Mononuclear cell (primary cell): ENCODE results near the gene POMP. TPM values are rescaled to one million over a fixed set of nuclear protein-coding genes. Genes with fewer than 3 reads are reported as not detected.
"Not testable (repeated sequence)": the region's sequence is repeated elsewhere in the genome, so short reads cannot be mapped to it uniquely, and the experiment has no call there.

Experiments
- H3K27me3 ChIP-seq: 2 replicates; pipeline ENCODE4 v1.6.0; 2011; ENCODE audit warnings: low read length, control low read depth; ENCODE audit not compliant: insufficient read depth
- H3K4me1 ChIP-seq: 2 replicates; pipeline ENCODE4 v1.5.1; 2011; ENCODE audit warnings: mild to moderate bottlenecking, low read length, control low read depth; ENCODE audit not compliant: insufficient read depth
- H3K4me3 ChIP-seq: 2 replicates; pipeline ENCODE4 v1.5.1; 2011; ENCODE audit warnings: mild to moderate bottlenecking, low read length, moderate library complexity
- H3K9me3 ChIP-seq: 2 replicates; pipeline ENCODE4 v1.5.1; 2011; ENCODE audit warnings: low read depth, mild to moderate bottlenecking, control low read depth, low read length
- total RNA-seq: library from RNA; depleted of rRNA; stranded (reverse); fragments of >200 nt; gene quantifications from one replicate; pipeline ENCODE4 v1.2.3, GENCODE V29; 2012

The POMP gene
- total RNA-seq, 1 donor, result 41.2 TPM

DNA sequence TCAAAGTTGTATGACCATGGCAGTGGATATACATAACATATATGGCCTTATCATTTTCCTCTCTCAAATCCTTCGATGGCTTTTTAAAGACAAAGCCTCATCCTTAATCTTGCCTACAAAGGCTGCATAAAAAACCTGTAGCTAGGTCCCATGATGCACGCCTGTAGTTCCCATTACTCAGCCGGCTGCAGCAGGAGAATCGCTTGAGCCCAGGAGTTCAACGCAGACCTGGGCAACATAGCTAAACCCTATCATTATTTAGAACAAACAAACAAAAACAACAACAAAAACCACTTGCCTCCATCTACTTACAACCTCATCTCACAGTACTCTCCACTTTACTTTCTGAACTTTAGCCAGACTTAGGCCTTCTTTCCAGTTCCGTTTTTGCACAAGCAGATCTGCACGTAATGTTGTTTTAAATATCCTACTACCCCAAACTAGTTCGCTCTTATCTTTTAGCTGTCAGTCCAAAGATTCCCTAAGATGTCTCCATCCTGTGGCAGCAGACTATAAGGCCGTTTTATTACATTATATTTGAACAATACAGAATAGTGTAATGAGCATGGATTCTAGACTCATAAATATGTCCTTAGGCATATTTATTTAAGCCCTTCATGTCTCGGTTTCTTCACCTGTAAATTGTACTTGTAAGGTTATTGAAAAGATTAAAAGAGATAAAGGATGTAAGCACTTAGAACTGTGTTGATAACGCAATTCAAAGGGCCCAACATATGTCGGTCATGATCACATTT is 969 bp upstream of the POMP start:
- no peaks in the 10 kb centered on the region for H3K9me3 ChIP-seq
- peaks cover 37% of the 10 kb centered on the region for H3K4me1 ChIP-seq
- peak overlapping the region; percentile 89 for H3K4me3 ChIP-seq
- no peaks in the 10 kb centered on the region for H3K27me3 ChIP-seq

DNA sequence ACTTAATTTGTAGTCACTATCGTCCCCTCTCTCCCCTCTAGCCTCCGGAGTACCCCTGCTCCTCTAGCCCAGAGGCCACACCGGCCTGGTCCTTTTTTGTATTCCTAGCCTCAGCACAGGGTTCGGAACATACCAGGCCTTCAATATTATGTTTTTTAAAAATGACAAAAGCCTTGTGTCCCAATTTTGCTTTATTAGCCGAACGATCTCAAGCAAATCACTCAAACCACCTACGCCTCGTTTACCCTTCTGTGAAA is 463 bp upstream of the POMP start:
- Histone ChIP-seq H3K27me3 (no peaks in the 10 kb centered on the region), H3K9me3 (no peaks in the 10 kb centered on the region), H3K4me1 (peaks cover 37% of the 10 kb centered on the region), H3K4me3 (peak overlapping the region; percentile 89)

DNA sequence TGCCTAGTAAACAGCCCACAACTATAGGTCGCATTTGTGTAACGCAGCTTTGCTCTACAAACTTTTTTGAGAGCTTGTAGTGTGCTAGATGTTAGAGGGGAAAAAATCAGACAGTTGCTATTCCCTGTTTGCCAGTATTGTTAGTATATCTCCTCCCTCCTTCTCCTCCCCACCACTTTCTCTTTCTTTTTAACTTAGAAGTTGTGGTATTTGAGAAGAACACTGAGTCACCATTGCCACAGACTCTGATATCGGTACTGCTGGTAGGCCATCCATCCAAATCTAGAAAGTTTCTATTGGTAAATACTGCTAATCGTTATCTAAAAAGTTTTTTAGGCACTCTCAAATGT is 666 bp downstream of the POMP start:
- Histone ChIP-seq H3K9me3 (no peaks in the 10 kb centered on the region), H3K4me3 (peak overlapping the region; percentile 89), H3K4me1 (peaks cover 37% of the 10 kb centered on the region), H3K27me3 (no peaks in the 10 kb centered on the region)

DNA sequence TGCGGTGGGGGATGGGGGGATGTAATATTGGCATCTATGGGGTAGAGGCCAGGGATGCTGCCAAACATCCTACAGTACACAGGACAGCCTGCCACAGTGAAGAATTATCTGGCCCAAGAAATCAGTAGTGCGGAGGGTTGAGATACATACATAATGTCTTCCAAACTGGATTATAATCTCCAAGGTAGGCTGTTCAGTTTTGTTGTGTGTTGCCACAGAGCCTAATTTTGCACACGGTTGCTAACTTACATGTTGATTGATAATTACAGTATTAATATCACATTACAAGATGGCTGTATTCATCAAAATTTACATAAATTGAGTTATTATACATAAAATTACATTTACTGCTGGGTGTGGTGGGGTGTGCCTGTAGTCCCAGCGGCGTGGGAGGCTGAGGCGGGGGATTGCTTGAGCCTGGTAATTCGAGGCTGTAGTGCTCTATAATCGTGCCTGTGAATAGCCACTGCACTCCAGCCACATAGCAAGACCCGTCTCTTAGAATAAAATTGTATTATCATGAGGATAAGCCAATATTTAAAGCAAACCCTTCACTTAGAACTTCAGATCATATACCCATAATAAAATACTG is 8.1 kb downstream of the POMP start:
- H3K4me3 ChIP-seq, result no peak overlapping the region
- peaks cover 27% of the 10 kb centered on the region for H3K4me1 ChIP-seq
- no peaks in the 10 kb centered on the region for H3K27me3 ChIP-seq
- H3K9me3 ChIP-seq, result no peaks in the 10 kb centered on the region

DNA sequence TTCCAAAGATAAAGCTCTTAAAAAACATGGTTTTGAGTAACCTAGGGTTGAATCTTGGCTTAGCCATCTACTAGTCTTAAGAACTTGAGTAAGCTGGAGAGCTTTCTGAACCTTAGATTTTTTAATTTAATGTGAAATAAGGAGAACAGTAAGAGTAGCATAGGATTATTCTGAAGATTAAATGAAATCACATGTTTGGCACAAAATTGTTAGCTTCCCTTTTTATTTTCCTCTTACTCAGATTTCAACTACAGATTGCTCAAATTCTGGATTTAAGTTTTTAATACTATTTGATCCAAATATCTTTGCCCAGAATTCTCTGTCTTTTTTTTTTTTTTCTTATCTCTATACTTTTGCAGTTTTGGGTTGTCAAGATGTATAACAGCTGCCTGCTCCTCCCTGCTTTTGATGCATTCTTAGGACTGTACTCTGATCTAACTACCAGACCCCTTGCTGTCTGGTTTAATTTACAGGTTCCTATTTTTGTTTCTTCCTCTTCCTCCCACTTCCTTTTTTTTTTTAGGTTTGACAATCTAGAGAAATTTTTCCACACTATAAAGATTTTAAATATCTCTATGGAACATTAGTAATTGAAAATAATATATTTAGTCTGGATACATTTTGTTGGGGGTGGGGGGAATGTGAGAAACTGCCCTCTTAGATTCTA is 12.3 kb downstream of the POMP start:
- H3K4me3 ChIP-seq, result no peak overlapping the region
- no peaks in the 10 kb centered on the region for H3K27me3 ChIP-seq
- no peaks in the 10 kb centered on the region for H3K9me3 ChIP-seq
- H3K4me1 ChIP-seq, result peaks cover 32% of the 10 kb centered on the region

DNA sequence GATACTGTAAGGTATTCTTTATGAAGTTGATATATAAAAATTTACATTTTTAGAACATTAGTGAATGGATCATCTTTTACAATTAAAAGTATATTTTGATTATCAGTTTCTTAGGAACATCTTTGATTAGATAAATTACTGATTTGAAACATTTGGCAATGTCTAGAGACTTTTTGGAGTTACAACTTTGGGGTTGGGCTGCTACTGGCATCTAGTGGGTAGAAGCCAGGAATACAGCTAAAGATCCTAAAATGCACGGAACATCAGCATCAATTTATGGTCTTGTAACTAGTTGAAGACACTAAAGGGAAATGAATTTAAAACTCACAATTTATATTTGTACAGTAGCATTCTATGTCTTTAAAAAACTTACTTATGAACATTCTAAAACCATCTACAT is 19.9 kb downstream of the POMP start:
- no peak overlapping the region for H3K4me3 ChIP-seq
- H3K9me3 ChIP-seq, result no peaks in the 10 kb centered on the region
- no peaks in the 10 kb centered on the region for H3K4me1 ChIP-seq
- H3K27me3 ChIP-seq, result no peaks in the 10 kb centered on the region

DNA sequence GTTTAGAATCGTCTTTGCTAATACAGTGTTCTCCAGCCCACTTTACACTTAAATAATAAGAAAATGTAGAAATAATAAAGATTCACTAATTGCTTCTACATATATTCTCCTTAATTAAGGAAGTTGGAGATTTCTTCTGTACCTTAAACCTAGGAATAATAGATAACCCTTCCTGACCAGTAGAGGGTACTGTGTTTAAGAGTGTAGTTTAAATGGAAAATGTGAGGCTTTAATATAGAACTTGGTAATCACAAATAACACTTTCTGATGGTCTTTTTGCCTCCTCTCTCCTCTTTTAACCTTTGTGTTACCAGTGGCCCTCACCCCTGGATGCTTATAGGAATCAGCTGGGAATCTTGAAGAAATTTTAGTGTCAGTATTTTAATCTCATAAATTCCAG is 20.7 kb downstream of the POMP start:
- Histone ChIP-seq H3K9me3 (no peaks in the 10 kb centered on the region), H3K4me1 (no peaks in the 10 kb centered on the region), H3K27me3 (no peaks in the 10 kb centered on the region)

DNA sequence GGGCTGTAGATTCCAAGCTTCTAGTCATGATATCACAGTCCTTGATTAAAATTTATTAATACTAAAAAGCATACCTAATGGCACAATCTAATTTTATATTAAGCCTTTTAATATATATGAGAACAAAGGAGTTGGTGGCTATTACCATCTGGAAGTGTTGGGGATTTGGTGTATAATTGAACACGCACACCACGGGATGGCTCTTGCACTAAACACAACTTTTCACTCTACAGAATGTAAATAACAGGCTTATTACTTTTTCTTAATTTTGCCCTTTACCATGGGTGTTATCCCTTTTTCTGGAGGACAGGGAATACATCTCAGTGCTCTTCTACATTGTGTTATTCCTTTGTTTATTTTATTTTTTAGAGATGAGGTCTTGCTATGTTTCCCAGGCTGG is 21.6 kb downstream of the POMP start:
- H3K4me1 ChIP-seq, result no peaks in the 10 kb centered on the region
- no peaks in the 10 kb centered on the region for H3K9me3 ChIP-seq
- no peaks in the 10 kb centered on the region for H3K27me3 ChIP-seq
- H3K4me3 ChIP-seq, result no peak overlapping the region

More for the DNA sequence above, 20.7 kb downstream of the POMP start:
- no peak overlapping the region for H3K4me3 ChIP-seq

DNA sequence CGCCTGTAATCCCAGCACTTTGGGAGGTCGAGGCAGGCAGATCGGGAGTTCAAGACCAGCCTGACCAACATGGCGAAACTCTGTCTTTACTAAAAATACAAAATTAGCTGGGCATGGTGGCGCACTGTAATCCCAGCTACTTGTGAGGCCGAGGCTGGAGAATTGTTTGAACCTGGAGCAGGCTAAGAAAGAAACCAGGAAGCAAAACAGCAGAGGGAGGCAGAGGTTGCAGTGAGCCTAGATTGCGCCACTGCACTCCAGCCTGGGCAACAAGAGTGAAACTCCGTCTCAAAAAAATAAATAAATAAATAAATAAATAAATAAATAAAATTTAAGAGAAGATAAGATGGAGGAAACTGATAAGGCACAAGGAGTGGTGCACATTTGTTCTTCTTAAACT is 24.2 kb downstream of the POMP start:
- H3K27me3 ChIP-seq, H3K4me1 ChIP-seq, H3K4me3 ChIP-seq, H3K9me3 ChIP-seq: not testable (repeated sequence)

DNA sequence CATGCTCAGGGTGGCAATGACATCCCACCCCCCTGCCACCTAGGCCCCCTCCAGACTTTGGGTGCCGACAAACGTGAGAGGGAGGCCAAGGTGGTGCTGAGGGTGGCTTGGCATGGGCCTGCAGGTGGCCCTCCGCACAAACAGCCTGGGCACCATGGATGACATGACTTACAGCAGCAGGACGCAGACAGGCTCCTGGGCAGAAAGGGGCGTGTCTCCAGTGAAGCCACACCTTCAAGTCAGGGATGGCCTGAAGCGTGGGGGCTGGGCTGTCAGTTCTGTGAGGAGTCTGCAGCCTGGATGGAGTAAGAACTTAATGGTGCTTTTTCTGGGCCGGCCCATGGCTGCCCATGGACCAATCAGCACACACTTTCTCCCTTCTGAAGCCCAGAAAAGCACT is 25.3 kb downstream of the POMP start:
- no peaks in the 10 kb centered on the region for H3K27me3 ChIP-seq
- H3K4me3 ChIP-seq, result no peak overlapping the region
- no peaks in the 10 kb centered on the region for H3K9me3 ChIP-seq
- H3K4me1 ChIP-seq, result no peaks in the 10 kb centered on the region

DNA sequence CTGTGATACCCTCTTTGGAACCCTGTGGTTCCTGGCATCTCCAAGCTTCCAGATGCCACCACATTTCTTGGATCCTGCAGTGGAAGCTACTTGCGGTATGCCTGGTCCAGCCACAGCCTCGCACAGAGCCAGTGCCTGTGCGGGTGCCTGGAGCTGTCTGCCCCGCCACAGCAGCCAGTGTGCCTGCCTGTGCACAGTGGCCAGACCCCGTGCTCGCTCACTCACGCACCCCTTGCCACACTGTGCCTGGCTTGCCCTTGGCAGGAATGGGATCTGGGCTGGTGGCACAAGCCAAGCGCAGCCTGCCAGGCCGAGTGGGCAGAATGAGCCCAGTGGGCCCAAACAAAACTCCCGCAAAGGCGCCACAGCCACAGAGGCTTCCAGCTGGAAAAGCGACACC is 26.2 kb downstream of the POMP start:
- no peak overlapping the region for H3K4me3 ChIP-seq

DNA sequence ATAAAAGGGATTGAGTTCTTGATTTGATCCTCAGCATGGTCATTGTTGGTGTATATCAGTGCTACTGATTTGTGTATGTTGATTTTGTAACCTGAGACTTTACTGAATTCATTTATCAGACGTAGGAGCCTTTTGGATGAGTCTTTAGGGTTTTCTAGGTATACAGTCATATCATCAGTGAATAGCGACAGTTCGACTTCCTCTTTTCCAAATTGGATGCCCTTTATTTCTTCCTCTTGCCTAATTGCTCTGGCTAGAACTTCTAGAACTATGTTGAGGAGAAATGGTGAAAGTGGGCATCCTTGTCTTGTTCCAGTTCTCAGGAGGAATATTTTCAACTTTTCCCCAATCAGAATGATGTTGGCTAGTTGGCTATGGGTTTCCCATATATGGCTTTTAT is 27.0 kb downstream of the POMP start:
- Histone ChIP-seq H3K4me3 (no peak overlapping the region), H3K4me1 (no peaks in the 10 kb centered on the region), H3K27me3 (no peaks in the 10 kb centered on the region), H3K9me3 (no peaks in the 10 kb centered on the region)

More for the DNA sequence above, 26.2 kb downstream of the POMP start:
- Histone ChIP-seq H3K27me3 (no peaks in the 10 kb centered on the region), H3K9me3 (no peaks in the 10 kb centered on the region), H3K4me1 (no peaks in the 10 kb centered on the region)

DNA sequence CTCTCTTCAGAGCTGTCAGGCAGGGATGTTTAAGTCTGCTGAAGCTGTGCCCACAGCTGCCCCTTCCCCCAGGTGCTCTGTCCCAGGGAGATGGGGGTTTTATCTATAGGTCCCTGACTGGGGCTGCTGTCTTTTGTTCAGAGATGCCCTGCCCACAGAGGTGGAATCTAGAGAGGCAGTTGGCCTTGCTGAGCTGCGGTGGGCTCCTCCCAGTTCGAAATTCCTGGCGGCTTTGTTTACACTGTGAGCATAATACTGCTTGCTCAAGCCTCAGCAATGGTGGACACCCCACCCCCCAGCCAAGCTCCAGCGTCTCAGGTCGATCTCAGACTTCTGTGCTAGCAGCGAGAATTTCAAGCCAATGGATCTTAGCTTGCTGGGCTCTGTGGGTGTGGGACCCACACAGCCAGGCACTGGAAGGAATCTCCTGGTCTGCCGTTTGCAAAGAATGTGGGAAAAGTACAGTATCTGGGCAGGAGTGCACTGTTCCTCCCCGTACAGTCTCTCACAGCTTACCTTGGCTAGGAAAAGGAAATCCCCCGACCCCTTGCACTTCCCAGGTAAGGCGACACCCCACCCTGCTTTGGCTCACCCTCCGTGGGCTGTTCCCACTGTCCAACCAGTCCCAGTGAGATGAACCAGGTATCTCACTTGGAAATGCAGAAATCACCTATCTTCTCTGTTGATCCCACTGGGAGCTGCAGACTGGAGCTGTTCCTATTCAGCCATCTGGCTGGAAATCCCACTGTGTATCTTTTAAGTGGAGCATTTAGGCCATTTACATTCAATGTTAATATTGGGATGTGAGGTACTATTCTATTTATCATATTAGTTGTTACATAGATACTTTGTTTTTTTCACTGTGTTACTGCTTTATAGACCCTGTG is 34.9 kb downstream of the POMP start:
- not testable (repeated sequence) for H3K4me1 ChIP-seq, H3K4me3 ChIP-seq, H3K27me3 ChIP-seq, H3K9me3 ChIP-seq

DNA sequence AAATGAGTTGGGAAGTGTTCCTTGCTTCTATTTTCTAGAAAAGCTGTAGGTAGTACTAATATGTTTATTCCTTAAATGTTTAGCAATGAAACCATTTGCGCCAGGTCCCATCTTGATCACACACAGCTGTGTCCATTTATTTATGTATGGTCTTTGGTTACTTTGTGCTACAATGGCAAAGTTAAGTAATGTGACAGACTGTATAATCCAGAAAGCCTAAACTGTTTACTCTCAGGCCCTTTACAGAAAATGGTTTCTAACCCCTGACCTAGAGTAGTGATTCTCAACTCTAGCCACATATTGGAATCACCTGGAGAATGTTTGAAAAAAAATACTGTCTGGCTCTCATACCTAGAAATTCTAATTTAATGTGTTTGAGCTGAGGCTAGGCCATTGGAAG is 38.5 kb downstream of the POMP start:
- Histone ChIP-seq H3K4me1 (no peaks in the 10 kb centered on the region), H3K4me3 (no peak overlapping the region), H3K9me3 (no peaks in the 10 kb centered on the region)

DNA sequence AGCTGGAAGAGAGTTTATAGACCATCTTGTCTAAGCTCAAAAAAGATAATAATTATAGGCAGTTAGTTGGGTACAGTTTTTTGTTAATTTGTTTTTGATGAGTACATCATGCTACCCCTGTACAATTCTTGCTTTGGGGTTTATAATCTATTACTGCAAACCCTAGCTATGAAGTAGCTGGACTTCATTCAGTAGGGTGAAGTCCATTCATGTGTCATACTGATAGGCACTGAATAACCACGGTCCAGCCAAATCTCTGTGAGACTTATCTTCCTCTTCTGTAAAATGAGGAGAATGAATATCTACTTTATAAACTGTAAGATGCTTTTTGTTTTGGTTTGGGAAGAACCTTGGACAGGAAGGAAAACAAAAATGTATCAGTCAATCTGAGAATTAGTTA is 40.3 kb downstream of the POMP start:
- Histone ChIP-seq H3K4me3 (no peak overlapping the region), H3K4me1 (peaks cover 2% of the 10 kb centered on the region), H3K9me3 (no peaks in the 10 kb centered on the region), H3K27me3 (no peaks in the 10 kb centered on the region)

More for the DNA sequence above, 38.5 kb downstream of the POMP start:
- no peaks in the 10 kb centered on the region for H3K27me3 ChIP-seq
